Measurements from ENCODE around the gene WDR17. TPM values are rescaled to one million over a fixed set of nuclear protein-coding genes. Genes with fewer than 3 reads are reported as not detected.

Gene WDR17
- total RNA-seq, 1 donor from 2014 or later, result 0.23 TPM

Other genes with a start within 250 kb of the WDR17 start
- not detected for gene SPATA4, start 129.7 kb downstream of the WDR17 start, total RNA-seq
- not detected for gene ASB5, start 203.4 kb downstream of the WDR17 start, total RNA-seq

All from left lobe of liver (tissue), 1 donor.